Lung (tissue), 16 donors: Measurements from ENCODE around the gene DIS3L. TPM values are rescaled to one million over a fixed set of nuclear protein-coding genes. Genes with fewer than 3 reads are reported as not detected.
"Not testable (repeated sequence)": the region's sequence is repeated elsewhere in the genome, so short reads cannot be mapped to it uniquely, and the experiment has no call there.

Experiments used
- ATAC-seq: fragments of 200-7000 bp; cut with Tn5 transposase; one replicate; pipeline ENCODE4 v1.9.1; 2020; ENCODE audit warnings: moderate number of reproducible peaks; ENCODE audit not compliant: insufficient read depth, low FRiP score
- DNase-seq, 3 donors: peaks; one replicate each; pipeline ENCODE4 v3.0.0-alpha.2; 2013 to 2017
- H3K27ac ChIP-seq, 2 donors: one replicate each; pipeline ENCODE4 v1.5.1; 2013; ENCODE audit warnings: mild to moderate bottlenecking in 2 of 2, moderate library complexity in 2 of 2, control low read depth in 1 of 2, inconsistent platforms in 1 of 2, low read depth in 1 of 2, low read length in 1 of 2
- H3K27me3 ChIP-seq, 3 donors: one replicate each; pipeline ENCODE4 v1.5.1; 2013; ENCODE audit warnings: low read length in 2 of 3; ENCODE audit not compliant: control insufficient read depth in 3 of 3, insufficient read depth in 3 of 3
- H3K36me3 ChIP-seq, 4 donors: one replicate each; pipeline ENCODE4 v1.5.1; 2013; ENCODE audit warnings: low read length in 4 of 4, mild to moderate bottlenecking in 1 of 4, moderate library complexity in 1 of 4; ENCODE audit not compliant: control insufficient read depth in 4 of 4, insufficient read depth in 4 of 4
- H3K4me1 ChIP-seq, 5 donors: one replicate each; pipeline ENCODE4 v1.5.1; 2013; ENCODE audit warnings: low read length in 5 of 5, mild to moderate bottlenecking in 2 of 5, moderate library complexity in 1 of 5; ENCODE audit not compliant: control insufficient read depth in 5 of 5, insufficient read depth in 5 of 5
- H3K4me3 ChIP-seq: one replicate; pipeline ENCODE4 v1.5.1; 2013; ENCODE audit warnings: mild to moderate bottlenecking, control low read depth, moderate library complexity
- H3K9ac ChIP-seq, 2 donors: one replicate each; pipeline ENCODE4 v1.5.1; 2013; ENCODE audit warnings: low read length in 2 of 2, control low read depth in 1 of 2; ENCODE audit not compliant: insufficient read depth in 1 of 2
- H3K9me3 ChIP-seq, 4 donors: one replicate each; pipeline ENCODE4 v1.5.1; 2013; ENCODE audit warnings: low read length in 3 of 4, mild to moderate bottlenecking in 1 of 4, moderate library complexity in 1 of 4; ENCODE audit not compliant: control insufficient read depth in 4 of 4, insufficient read depth in 3 of 4
- CTCF ChIP-seq: IDR thresholded peaks from 2 replicates; pipeline ENCODE4 v1.5.1; 2012; ENCODE audit warnings: mild to moderate bottlenecking; ENCODE audit errors: control extremely low read depth, extremely low read depth
- WGBS, 2 donors: extraction: QIAGEN DNeasy Blood & Tissue Kit; methylation state at CpG; one replicate each; pipeline ENCODE4 v1.1.7; 2013; 5-methylcytosine and 5-hydroxymethylcytosine counted together
- long read RNA-seq, 5 donors: transcript quantifications; one replicate each; lab custom pipeline, GENCODE V29; 2026
- polyA plus RNA-seq, 2 donors: library from polyadenylated mRNA; stranded (reverse); fragments of 200-250 nt; gene quantifications; one replicate each; pipeline ENCODE4 v1.2.1, GENCODE V29; 2013
- total RNA-seq, 2 donors: library from RNA; depleted of rRNA in 1 of 2; stranded (reverse); fragments of >200 nt in 1 of 2; gene quantifications; one replicate each; pipeline ENCODE4 v1.2.1, GENCODE V29; 2014 to 2021
- donor health status: control.
- donor health status: control.
- donor health status: Bipolar disorder and iron deficiency.
- donor health status: healthy.
- donor health status: DM: yes; HTN: yes; CAD: no.

The DIS3L gene
- total RNA-seq: 10 to 100 TPM; 28.8 to 43.7 TPM
- polyA plus RNA-seq: 10 to 100 TPM in 1 of 2 donors, 1 to 10 TPM in 1; 8.0 to 11.7 TPM
- long read RNA-seq, donor 1, partial matches to known transcripts: 11 of 14 reads
- long read RNA-seq, donor 1, other reads (novel, unspliced or antisense): 0 of 14 reads
- long read RNA-seq, donor 2, partial matches to known transcripts: 6 of 8 reads
- long read RNA-seq, donor 2, other reads (novel, unspliced or antisense): 0 of 8 reads
- long read RNA-seq, donor 3, partial matches to known transcripts: 0 of 1 reads
- long read RNA-seq, donor 3, other reads (novel, unspliced or antisense): 0 of 1 reads
- long read RNA-seq, donor 4: 0 reads
- long read RNA-seq, donor 5, partial matches to known transcripts: 11 of 11 reads
- long read RNA-seq, donor 5, other reads (novel, unspliced or antisense): 0 of 11 reads

- ATAC-seq (peak; percentile 88), DNase-seq (peak; percentile 64 to 73 (median 65))
- no peak for TF ChIP-seq CTCF
- Histone ChIP-seq H3K9me3 (no peaks in the 10 kb centered on the region), H3K27ac (peak within 1 kb of the TSS; percentile 88 to 99), H3K27me3 (no peaks in the 10 kb centered on the region), H3K9ac (peak within 1 kb of the TSS; percentile 75 to 82), H3K4me1 (peaks cover 2 to 69% (median 22%) of the 10 kb centered on the region in 5 donors), H3K4me3 (peak within 1 kb of the TSS; percentile 89), H3K36me3 (peaks cover 0 to 2% (median 0%) of the 10 kb centered on the region in 4 donors)
- WGBS, 2 donors: 0 to 1% methylated on average over 51 to 92 of the region's 92 CpGs
These were observed at the start of gene DIS3L for GRCh38 chr15:66293419-66294156. DIS3L (plus strand) TSS chr15:66293568; CDS start chr15:66293597, 29 bp downstream.

GRCh38 chr15:66245832-66246231 lies 47.5 kb upstream of the DIS3L start:
- not testable (repeated sequence) for H3K9me3 ChIP-seq, H3K4me3 ChIP-seq, H3K9ac ChIP-seq, ATAC-seq, DNase-seq, H3K27ac ChIP-seq, H3K4me1 ChIP-seq, H3K36me3 ChIP-seq
- whole genome bisulfite sequencing, 2 donors: 84 to 92% methylated on average over 5 of the region's 5 CpGs
- peaks cover 0 to 15% (median 3%) of the 10 kb centered on the region in 3 donors for H3K27me3 ChIP-seq

- WGBS, 2 donors: 84% methylated on average over 1 of the region's 1 CpG
- H3K9me3 ChIP-seq: peaks cover 0 to 2% (median 0%) of the 10 kb centered on the region in 4 donors
- no peak for ATAC-seq
- H3K36me3 ChIP-seq: no peaks in the 10 kb centered on the region
- no peak for DNase-seq
- TF ChIP-seq CTCF: no peak
- H3K27me3 ChIP-seq: peaks cover 0 to 25% (median 14%) of the 10 kb centered on the region in 3 donors
- H3K27ac ChIP-seq: no peak overlapping the region
- H3K9ac ChIP-seq: no peak overlapping the region
- H3K4me1 ChIP-seq: peaks cover 0 to 9% (median 0%) of the 10 kb centered on the region in 5 donors
- no peak overlapping the region for H3K4me3 ChIP-seq
These were observed 46.4 kb upstream of the DIS3L start for GRCh38 chr15:66246937-66247336.

GRCh38 chr15:66249605-66250174 lies 43.7 kb upstream of the DIS3L start:
- Histone ChIP-seq H3K4me1 (peaks cover 0 to 31% (median 8%) of the 10 kb centered on the region in 5 donors), H3K4me3 (no peak overlapping the region), H3K36me3 (no peaks in the 10 kb centered on the region), H3K9ac (no peak overlapping the region), H3K27me3 (peaks cover 0 to 39% (median 24%) of the 10 kb centered on the region in 3 donors), H3K9me3 (no peaks in the 10 kb centered on the region), H3K27ac (no peak overlapping the region)
- ATAC-seq: no peak
- no peak for DNase-seq
- no peak for TF ChIP-seq CTCF
- WGBS, 2 donors: 82 to 89% methylated on average over 2 of the region's 2 CpGs
